ENCODE data around the gene CDH22.

The CDH22 gene

GRCh38 chr20:46212252-46212651 lies 96.0 kb downstream of the CDH22 start:
- H3K27me3 Mint-ChIP-seq (ENCODE audit: low read depth): peaks cover 42% of the 10 kb centered on the region
- peaks cover 14% of the 10 kb centered on the region for H3K4me1 Mint-ChIP-seq
- no peak overlapping the region for H3K27ac Mint-ChIP-seq
- no peaks in the 10 kb centered on the region for H3K36me3 Mint-ChIP-seq (ENCODE audit: low read depth)
- TF ChIP-seq CTCF (IDR thresholded peaks at IDR 0.05; ENCODE audit: unreplicated experiment in 3 of 3): no peak
- no peaks in the 10 kb centered on the region for H3K9me3 Mint-ChIP-seq
- H3K4me3 Mint-ChIP-seq: no peak overlapping the region

- H3K27me3 Mint-ChIP-seq (ENCODE audit: low read depth): peaks cover 45% of the 10 kb centered on the region
- H3K36me3 Mint-ChIP-seq (ENCODE audit: low read depth): no peaks in the 10 kb centered on the region
- no peak overlapping the region for H3K4me3 Mint-ChIP-seq
- H3K4me1 Mint-ChIP-seq: peaks cover 14% of the 10 kb centered on the region
- no peak overlapping the region for H3K27ac Mint-ChIP-seq
- no peak for TF ChIP-seq CTCF (IDR thresholded peaks at IDR 0.05; ENCODE audit: unreplicated experiment in 3 of 3)
- no peaks in the 10 kb centered on the region for H3K9me3 Mint-ChIP-seq
Observed at GRCh38 chr20:46211331-46211722, 97.0 kb downstream of the CDH22 start.

GRCh38 chr20:46210672-46211330 lies 97.5 kb downstream of the CDH22 start:
- Mint-ChIP-seq H3K4me1 (peaks cover 14% of the 10 kb centered on the region), H3K27me3 (ENCODE audit: low read depth) (peaks cover 50% of the 10 kb centered on the region), H3K9me3 (no peaks in the 10 kb centered on the region), H3K27ac (no peak overlapping the region), H3K36me3 (ENCODE audit: low read depth) (no peaks in the 10 kb centered on the region), H3K4me3 (no peak overlapping the region)
- no peak for TF ChIP-seq CTCF (IDR thresholded peaks at IDR 0.05; ENCODE audit: unreplicated experiment in 3 of 3)

- peaks cover 11% of the 10 kb centered on the region for H3K4me1 Mint-ChIP-seq
- no peak overlapping the region for H3K27ac Mint-ChIP-seq
- H3K9me3 Mint-ChIP-seq: no peaks in the 10 kb centered on the region
- peaks cover 57% of the 10 kb centered on the region for H3K27me3 Mint-ChIP-seq (ENCODE audit: low read depth)
- H3K4me3 Mint-ChIP-seq: no peak overlapping the region
- no peak for TF ChIP-seq CTCF (IDR thresholded peaks at IDR 0.05; ENCODE audit: unreplicated experiment in 3 of 3)
- H3K36me3 Mint-ChIP-seq (ENCODE audit: low read depth): no peaks in the 10 kb centered on the region
Observed at GRCh38 chr20:46209930-46210671, 98.2 kb downstream of the CDH22 start.

- peaks cover 65% of the 10 kb centered on the region for H3K27me3 Mint-ChIP-seq (ENCODE audit: low read depth)
- no peak overlapping the region for H3K4me3 Mint-ChIP-seq
- no peaks in the 10 kb centered on the region for H3K9me3 Mint-ChIP-seq
- peaks cover 24% of the 10 kb centered on the region for H3K4me1 Mint-ChIP-seq
- H3K36me3 Mint-ChIP-seq (ENCODE audit: low read depth): no peaks in the 10 kb centered on the region
- H3K27ac Mint-ChIP-seq: no peak overlapping the region
- no peak for TF ChIP-seq CTCF (IDR thresholded peaks at IDR 0.05; ENCODE audit: unreplicated experiment in 3 of 3)
Observed at GRCh38 chr20:46207793-46208192, 100.5 kb downstream of the CDH22 start.

Data from nephron (organoid).